HT1080 (cell line): ENCODE data around the gene SMCP. TPM values are rescaled to one million over a fixed set of nuclear protein-coding genes. Genes with fewer than 3 reads are reported as not detected.
A peak's percentile ranks its signal among the peaks of the same experiment; 100 is the strongest.

ENCODE experiments used
- DNase-seq: peaks from one replicate; pipeline ENCODE4 v3.0.0-alpha.2; 2015; ENCODE audit warnings: low read depth
- polyA plus RNA-seq, 2 experiments: library from polyadenylated mRNA; depleted of rRNA; stranded (reverse); fragments of >200 nt; gene quantifications; 2 replicates each; pipeline ENCODE4 v1.2.3, GENCODE V29; 2015
- total RNA-seq: library from RNA; depleted of rRNA; stranded (reverse); fragments of >200 nt; shearing (Covaris generic); gene quantifications from 2 replicates; pipeline ENCODE4 v1.2.3, GENCODE V29; 2014; rRNA removed

Gene SMCP, protein sequence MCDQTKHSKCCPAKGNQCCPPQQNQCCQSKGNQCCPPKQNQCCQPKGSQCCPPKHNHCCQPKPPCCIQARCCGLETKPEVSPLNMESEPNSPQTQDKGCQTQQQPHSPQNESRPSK
- not detected in 2 replicates for total RNA-seq
- polyA plus RNA-seq (2015; cell fraction: cytosol; rRNA removed) = 0.33 TPM in 1 of 2 replicates, not detected in the other
- polyA plus RNA-seq (2015; cell fraction: nucleus; rRNA removed) = not detected in 2 replicates

GRCh38 chr1:152878042-152878441 lies at the start of gene SMCP:
TSS of gene SMCP (plus strand) at chr1:152878322. CDS start at chr1:152884423, 6,101 bp downstream.
- no peak for DNase-seq

DNA sequence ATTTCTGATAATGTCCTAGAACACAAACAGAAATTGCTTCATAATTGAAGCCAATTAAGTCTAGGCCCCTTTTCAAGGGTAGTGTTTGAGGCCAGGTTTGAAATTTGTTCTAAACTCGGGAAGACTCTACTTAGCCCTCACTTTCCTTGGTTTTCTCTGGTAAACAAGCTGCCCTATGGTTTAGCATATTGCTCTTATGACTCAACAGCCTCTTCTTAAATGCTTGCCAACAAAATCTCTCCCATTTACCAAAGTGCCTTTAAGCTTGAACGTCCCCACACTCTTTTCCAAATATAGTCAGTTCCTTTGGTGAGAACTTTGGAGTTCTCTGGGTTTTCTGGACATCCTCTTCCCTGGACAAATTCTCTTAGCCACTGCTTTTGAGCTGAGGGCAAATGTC lies 41.3 kb upstream of the SMCP start:
- no peak for DNase-seq

GRCh38 chr1:152842556-152842955 lies 35.6 kb upstream of the SMCP start, which contains the start of gene LCE6A:
TSS of gene LCE6A (plus strand) at chr1:152842856. CDS start at chr1:152843521, 665 bp downstream.
- no peak for DNase-seq

- DNase-seq = peak; percentile 55
These were observed 22.5 kb upstream of the SMCP start for GRCh38 chr1:152855661-152856060.

GRCh38 chr1:152858062-152858461 lies 20.1 kb upstream of the SMCP start:
- no peak for DNase-seq

- no peak for DNase-seq
These were observed 18.4 kb upstream of the SMCP start, which contains the start of gene LCE7A for GRCh38 chr1:152859696-152860095. TSS of gene LCE7A (plus strand) at chr1:152859996. CDS start at chr1:152860698, 702 bp downstream.

- no peak for DNase-seq
These were observed 18.0 kb upstream of the SMCP start for GRCh38 chr1:152860129-152860528.

GRCh38 chr1:152861374-152861773 lies 16.7 kb upstream of the SMCP start:
- DNase-seq = no peak

DNA sequence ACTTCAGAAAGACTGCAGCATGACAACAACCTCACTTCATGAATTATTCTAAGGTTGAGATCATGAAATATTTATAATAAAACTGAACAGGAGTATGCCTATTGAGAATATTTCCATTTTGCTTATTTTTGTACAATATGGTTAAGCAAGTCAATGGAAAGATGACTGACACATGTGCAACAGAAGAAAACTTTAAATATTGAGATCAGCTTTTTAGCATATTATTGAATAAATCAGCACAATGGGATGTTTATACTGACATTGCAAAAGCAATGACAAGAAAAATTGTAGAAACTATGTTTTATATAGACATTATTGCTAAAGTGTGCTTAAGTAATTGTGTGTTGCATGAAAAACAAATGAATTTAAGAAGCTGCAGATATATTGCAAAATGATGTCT lies 13.7 kb upstream of the SMCP start:
- no peak for DNase-seq

- DNase-seq = no peak
These were observed 11.8 kb upstream of the SMCP start for GRCh38 chr1:152866321-152866720.

- peak; percentile 69 for DNase-seq
These were observed 8.2 kb upstream of the SMCP start for GRCh38 chr1:152869808-152870419.

- peak; percentile 58 for DNase-seq
These were observed 7.0 kb upstream of the SMCP start for GRCh38 chr1:152870831-152871730.

DNA sequence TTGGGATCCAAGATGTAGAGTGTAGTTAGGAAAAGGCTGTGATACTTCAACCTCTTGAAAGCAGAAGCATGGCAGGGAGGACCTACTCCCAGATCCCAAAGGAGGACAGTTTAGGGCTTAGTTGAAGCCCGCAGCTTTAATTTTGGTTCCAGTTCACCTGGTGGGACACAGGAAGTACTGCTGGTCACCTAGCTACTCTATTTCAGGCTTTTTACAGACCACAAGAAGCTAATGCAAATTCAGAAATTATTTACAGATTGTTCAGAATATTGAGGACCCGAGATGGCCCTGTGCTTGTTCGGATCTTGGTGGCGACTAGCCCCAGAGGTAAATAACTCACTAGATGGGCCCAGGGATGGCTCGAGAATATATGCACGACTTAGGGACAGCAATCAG lies 6.4 kb upstream of the SMCP start:
- no peak for DNase-seq

DNA sequence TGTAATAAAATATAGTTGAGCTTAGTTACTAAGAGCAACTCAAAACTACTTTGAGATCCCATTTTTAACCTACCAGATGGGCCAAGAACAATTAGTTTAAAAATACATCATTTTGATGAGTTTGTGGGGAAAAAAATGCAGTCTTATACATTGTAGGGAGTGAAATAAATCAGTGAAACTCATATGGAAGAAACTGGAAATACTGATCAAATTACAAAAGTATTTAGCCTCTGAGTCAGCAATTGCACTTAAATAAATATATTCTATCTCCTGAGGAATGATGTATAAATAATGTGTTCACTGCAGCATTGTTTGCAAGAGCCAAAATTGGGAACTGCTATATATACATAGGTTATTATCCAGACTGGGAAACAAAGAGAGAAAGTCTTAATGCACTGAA lies 4.6 kb upstream of the SMCP start:
- no peak for DNase-seq

GRCh38 chr1:152876827-152877226 lies 1.3 kb upstream of the SMCP start:
- DNase-seq = no peak

- DNase-seq = no peak
These were observed 1.6 kb downstream of the SMCP start for GRCh38 chr1:152879559-152880198.

DNA sequence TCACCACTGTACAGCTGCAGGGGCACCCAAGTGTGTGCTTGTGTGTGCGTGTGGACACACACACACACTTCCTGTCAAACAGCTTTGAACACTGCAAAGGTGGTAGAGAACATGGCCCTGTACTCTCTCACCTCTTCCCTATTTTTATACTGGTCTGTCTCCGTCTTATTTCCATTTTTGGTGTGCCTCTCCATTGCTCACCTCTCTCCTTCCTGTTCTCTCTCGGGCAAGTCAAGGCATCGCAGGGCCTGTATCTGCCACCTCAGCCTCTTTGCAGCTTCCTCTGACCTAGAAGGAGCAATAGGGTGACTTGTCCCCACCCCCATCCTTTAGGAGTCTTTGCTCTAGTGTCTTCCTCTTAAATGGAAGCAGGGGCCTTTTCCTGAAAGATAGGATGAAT lies 2.2 kb downstream of the SMCP start:
- no peak for DNase-seq

DNA sequence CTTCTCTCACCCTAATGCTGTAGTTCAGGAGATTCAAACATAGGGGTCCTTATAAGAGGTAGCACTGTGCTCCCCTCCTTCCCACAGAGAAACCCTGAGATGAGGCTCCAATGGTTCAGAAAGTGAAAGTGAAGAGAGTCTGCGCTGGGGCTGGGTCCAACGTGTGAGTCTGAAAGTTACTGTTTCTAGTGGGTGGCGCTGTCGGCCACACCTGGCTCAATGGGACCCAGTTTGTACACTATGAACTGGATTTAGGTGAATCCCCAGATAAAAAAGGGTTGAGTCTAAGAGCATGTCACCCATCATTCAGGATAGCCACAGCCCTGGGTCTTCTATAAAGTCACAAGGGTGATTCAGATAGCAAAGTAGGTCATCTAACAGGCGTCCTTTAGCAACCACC lies 2.8 kb downstream of the SMCP start:
- no peak for DNase-seq

GRCh38 chr1:152884085-152884484 lies 6.0 kb downstream of the SMCP start:
- no peak for DNase-seq

DNA sequence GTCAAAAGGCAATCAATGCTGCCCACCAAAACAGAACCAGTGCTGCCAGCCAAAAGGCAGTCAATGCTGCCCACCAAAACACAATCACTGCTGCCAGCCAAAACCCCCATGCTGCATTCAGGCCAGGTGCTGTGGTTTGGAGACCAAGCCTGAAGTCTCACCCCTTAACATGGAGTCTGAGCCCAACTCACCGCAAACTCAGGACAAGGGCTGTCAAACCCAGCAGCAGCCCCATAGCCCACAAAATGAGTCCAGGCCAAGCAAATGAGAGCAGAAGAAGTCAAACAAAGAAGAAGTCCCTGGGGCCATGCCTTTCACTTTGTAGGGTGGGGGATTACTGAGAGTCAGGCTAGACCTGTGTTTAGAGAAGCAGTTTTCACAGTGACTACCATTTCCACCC lies 6.4 kb downstream of the SMCP start:
- no peak for DNase-seq

GRCh38 chr1:152884966-152885624 lies 7.0 kb downstream of the SMCP start:
- peak; percentile 86 for DNase-seq
